ENCODE results near the gene DNER. TPM values are rescaled to one million over a fixed set of nuclear protein-coding genes. Genes with fewer than 3 reads are reported as not detected.

Gene DNER
- total RNA-seq, 1 experiment from 2014 or later: 3.7 TPM

DNA sequence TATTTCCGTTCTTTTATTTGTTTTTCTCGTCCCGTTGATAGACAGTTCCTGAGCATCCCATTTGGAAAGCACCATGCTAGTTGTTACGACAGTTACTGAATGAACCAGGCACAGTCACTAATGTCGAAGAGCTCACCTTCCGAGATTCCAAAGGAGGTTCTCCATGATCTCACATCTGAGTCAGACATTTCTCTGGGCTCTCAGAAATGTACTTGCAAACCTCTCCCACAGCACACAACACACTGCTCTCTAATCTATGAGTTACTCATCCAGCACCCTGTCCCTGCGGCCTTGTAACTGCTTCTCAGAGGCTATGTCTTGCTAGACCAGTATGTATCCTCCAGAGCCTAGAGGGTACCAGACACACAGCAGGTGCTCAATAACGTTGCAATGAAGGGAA is 174.7 kb downstream of the DNER start:
- TF ChIP-seq CREB1 (CRISPR knock-in tag; IDR thresholded peaks at IDR 0.05) (no peak), IRF2 (CRISPR knock-in tag; IDR thresholded peaks at IDR 0.05; ENCODE audit: borderline replicate concordance, low read depth) (no peak), ATF1 (CRISPR knock-in tag; IDR thresholded peaks at IDR 0.05) (no peak), NR1H2 (CRISPR knock-in tag; IDR thresholded peaks at IDR 0.05) (no peak), FOXP1 (CRISPR knock-in tag; IDR thresholded peaks at IDR 0.05; ENCODE audit: borderline replicate concordance) (no peak), ZNF396 (CRISPR knock-in tag; IDR thresholded peaks at IDR 0.05; ENCODE audit: borderline replicate concordance) (no peak), NFE2L1 (CRISPR knock-in tag; IDR thresholded peaks at IDR 0.05) (no peak), JUN (CRISPR knock-in tag; IDR thresholded peaks at IDR 0.05) (no peak), ZNF263 (CRISPR knock-in tag; IDR thresholded peaks at IDR 0.05; ENCODE audit: low read depth) (no peak), HMGA2 (CRISPR knock-in tag; IDR thresholded peaks at IDR 0.05) (no peak), ELF4 (CRISPR knock-in tag; IDR thresholded peaks at IDR 0.05; ENCODE audit: low read depth) (no peak), PRRX2 (CRISPR knock-in tag; IDR thresholded peaks at IDR 0.05) (no peak), KAT7 (CRISPR knock-in tag; IDR thresholded peaks at IDR 0.05; ENCODE audit: borderline replicate concordance) (no peak), NFATC4 (CRISPR knock-in tag; IDR thresholded peaks at IDR 0.05) (no peak), HMGXB4 (CRISPR knock-in tag; IDR thresholded peaks at IDR 0.05) (no peak)
- TF ChIP-seq, protein P1, sequence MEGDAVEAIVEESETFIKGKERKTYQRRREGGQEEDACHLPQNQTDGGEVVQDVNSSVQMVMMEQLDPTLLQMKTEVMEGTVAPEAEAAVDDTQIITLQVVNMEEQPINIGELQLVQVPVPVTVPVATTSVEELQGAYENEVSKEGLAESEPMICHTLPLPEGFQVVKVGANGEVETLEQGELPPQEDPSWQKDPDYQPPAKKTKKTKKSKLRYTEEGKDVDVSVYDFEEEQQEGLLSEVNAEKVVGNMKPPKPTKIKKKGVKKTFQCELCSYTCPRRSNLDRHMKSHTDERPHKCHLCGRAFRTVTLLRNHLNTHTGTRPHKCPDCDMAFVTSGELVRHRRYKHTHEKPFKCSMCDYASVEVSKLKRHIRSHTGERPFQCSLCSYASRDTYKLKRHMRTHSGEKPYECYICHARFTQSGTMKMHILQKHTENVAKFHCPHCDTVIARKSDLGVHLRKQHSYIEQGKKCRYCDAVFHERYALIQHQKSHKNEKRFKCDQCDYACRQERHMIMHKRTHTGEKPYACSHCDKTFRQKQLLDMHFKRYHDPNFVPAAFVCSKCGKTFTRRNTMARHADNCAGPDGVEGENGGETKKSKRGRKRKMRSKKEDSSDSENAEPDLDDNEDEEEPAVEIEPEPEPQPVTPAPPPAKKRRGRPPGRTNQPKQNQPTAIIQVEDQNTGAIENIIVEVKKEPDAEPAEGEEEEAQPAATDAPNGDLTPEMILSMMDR (IDR thresholded peaks at IDR 0.05): no peak
- TF ChIP-seq, protein P2, sequence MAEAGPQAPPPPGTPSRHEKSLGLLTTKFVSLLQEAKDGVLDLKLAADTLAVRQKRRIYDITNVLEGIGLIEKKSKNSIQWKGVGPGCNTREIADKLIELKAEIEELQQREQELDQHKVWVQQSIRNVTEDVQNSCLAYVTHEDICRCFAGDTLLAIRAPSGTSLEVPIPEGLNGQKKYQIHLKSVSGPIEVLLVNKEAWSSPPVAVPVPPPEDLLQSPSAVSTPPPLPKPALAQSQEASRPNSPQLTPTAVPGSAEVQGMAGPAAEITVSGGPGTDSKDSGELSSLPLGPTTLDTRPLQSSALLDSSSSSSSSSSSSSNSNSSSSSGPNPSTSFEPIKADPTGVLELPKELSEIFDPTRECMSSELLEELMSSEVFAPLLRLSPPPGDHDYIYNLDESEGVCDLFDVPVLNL (CRISPR knock-in tag; IDR thresholded peaks at IDR 0.05; ENCODE audit: borderline replicate concordance, low read depth): no peak
- TF ChIP-seq, protein P3, sequence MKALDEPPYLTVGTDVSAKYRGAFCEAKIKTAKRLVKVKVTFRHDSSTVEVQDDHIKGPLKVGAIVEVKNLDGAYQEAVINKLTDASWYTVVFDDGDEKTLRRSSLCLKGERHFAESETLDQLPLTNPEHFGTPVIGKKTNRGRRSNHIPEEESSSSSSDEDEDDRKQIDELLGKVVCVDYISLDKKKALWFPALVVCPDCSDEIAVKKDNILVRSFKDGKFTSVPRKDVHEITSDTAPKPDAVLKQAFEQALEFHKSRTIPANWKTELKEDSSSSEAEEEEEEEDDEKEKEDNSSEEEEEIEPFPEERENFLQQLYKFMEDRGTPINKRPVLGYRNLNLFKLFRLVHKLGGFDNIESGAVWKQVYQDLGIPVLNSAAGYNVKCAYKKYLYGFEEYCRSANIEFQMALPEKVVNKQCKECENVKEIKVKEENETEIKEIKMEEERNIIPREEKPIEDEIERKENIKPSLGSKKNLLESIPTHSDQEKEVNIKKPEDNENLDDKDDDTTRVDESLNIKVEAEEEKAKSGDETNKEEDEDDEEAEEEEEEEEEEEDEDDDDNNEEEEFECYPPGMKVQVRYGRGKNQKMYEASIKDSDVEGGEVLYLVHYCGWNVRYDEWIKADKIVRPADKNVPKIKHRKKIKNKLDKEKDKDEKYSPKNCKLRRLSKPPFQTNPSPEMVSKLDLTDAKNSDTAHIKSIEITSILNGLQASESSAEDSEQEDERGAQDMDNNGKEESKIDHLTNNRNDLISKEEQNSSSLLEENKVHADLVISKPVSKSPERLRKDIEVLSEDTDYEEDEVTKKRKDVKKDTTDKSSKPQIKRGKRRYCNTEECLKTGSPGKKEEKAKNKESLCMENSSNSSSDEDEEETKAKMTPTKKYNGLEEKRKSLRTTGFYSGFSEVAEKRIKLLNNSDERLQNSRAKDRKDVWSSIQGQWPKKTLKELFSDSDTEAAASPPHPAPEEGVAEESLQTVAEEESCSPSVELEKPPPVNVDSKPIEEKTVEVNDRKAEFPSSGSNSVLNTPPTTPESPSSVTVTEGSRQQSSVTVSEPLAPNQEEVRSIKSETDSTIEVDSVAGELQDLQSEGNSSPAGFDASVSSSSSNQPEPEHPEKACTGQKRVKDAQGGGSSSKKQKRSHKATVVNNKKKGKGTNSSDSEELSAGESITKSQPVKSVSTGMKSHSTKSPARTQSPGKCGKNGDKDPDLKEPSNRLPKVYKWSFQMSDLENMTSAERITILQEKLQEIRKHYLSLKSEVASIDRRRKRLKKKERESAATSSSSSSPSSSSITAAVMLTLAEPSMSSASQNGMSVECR (CRISPR knock-in tag; IDR thresholded peaks at IDR 0.05; ENCODE audit: borderline replicate concordance): no peak
- TF ChIP-seq, protein P4, sequence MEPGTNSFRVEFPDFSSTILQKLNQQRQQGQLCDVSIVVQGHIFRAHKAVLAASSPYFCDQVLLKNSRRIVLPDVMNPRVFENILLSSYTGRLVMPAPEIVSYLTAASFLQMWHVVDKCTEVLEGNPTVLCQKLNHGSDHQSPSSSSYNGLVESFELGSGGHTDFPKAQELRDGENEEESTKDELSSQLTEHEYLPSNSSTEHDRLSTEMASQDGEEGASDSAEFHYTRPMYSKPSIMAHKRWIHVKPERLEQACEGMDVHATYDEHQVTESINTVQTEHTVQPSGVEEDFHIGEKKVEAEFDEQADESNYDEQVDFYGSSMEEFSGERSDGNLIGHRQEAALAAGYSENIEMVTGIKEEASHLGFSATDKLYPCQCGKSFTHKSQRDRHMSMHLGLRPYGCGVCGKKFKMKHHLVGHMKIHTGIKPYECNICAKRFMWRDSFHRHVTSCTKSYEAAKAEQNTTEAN (CRISPR knock-in tag; IDR thresholded peaks at IDR 0.05): no peak
- TF ChIP-seq, protein P5, sequence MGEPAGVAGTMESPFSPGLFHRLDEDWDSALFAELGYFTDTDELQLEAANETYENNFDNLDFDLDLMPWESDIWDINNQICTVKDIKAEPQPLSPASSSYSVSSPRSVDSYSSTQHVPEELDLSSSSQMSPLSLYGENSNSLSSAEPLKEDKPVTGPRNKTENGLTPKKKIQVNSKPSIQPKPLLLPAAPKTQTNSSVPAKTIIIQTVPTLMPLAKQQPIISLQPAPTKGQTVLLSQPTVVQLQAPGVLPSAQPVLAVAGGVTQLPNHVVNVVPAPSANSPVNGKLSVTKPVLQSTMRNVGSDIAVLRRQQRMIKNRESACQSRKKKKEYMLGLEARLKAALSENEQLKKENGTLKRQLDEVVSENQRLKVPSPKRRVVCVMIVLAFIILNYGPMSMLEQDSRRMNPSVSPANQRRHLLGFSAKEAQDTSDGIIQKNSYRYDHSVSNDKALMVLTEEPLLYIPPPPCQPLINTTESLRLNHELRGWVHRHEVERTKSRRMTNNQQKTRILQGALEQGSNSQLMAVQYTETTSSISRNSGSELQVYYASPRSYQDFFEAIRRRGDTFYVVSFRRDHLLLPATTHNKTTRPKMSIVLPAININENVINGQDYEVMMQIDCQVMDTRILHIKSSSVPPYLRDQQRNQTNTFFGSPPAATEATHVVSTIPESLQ (CRISPR knock-in tag; IDR thresholded peaks at IDR 0.05): no peak
- DNase-seq (ENCODE audit: low spot score): no peak
- Mint-ChIP-seq H3K27ac (no peak overlapping the region), H3K4me1 (peaks cover 8% of the 10 kb centered on the region), H3K9me3 (no peaks in the 10 kb centered on the region), H3K4me3 (no peak overlapping the region), H3K27me3 (ENCODE audit: low read depth) (no peaks in the 10 kb centered on the region), H3K36me3 (no peaks in the 10 kb centered on the region)
- POLR2A ChIA-PET: no interaction called here
- CTCF ChIA-PET: no interaction called here
- no peak for ATAC-seq

Measured in WTC11 (cell line).